Measurements from ENCODE around the gene HYCC2.
"Not testable (repeated sequence)": the region's sequence is repeated elsewhere in the genome, so short reads cannot be mapped to it uniquely, and the experiment has no call there.

Gene HYCC2

GRCh38 chr2:201072201-201072530 is 695 bp upstream of the HYCC2 start:
- DNase-seq (ENCODE audit: low read depth): no peak

GRCh38 chr2:201070948-201071478 is 458 bp downstream of the HYCC2 start:
- peak; percentile 50 for DNase-seq (ENCODE audit: low read depth)

- no peak for DNase-seq (ENCODE audit: low read depth)
Measured at GRCh38 chr2:201064797-201065329, 6.6 kb downstream of the HYCC2 start.

- not testable (repeated sequence) for DNase-seq (ENCODE audit: low read depth)
Measured at GRCh38 chr2:201063516-201063915, 8.0 kb downstream of the HYCC2 start.

GRCh38 chr2:201059961-201060755 is 11.3 kb downstream of the HYCC2 start:
- DNase-seq (ENCODE audit: low read depth): no peak

GRCh38 chr2:201058914-201059313 is 12.6 kb downstream of the HYCC2 start:
- no peak for DNase-seq (ENCODE audit: low read depth)

GRCh38 chr2:201057715-201058248 is 13.7 kb downstream of the HYCC2 start:
- DNase-seq (ENCODE audit: low read depth): no peak

- no peak for DNase-seq (ENCODE audit: low read depth)
Measured at GRCh38 chr2:201057087-201057521, 14.4 kb downstream of the HYCC2 start.

- no peak for DNase-seq (ENCODE audit: low read depth)
Measured at GRCh38 chr2:201049455-201049854, 22.0 kb downstream of the HYCC2 start.

- no peak for DNase-seq (ENCODE audit: low read depth)
Measured at GRCh38 chr2:201046881-201047280, 24.6 kb downstream of the HYCC2 start.

- DNase-seq (ENCODE audit: low read depth): not testable (repeated sequence)
Measured at GRCh38 chr2:201043050-201043449, 28.4 kb downstream of the HYCC2 start.

- not testable (repeated sequence) for DNase-seq (ENCODE audit: low read depth)
Measured at GRCh38 chr2:201042451-201042850, 29.0 kb downstream of the HYCC2 start.

- DNase-seq (ENCODE audit: low read depth): no peak
Measured at GRCh38 chr2:201040867-201041628, 30.4 kb downstream of the HYCC2 start.

GRCh38 chr2:201038855-201039254 is 32.6 kb downstream of the HYCC2 start:
- DNase-seq (ENCODE audit: low read depth): no peak

- DNase-seq (ENCODE audit: low read depth): not testable (repeated sequence)
Measured at GRCh38 chr2:201038361-201038760, 33.1 kb downstream of the HYCC2 start.

- DNase-seq (ENCODE audit: low read depth): not testable (repeated sequence)
Measured at GRCh38 chr2:201034355-201034754, 37.1 kb downstream of the HYCC2 start.

- DNase-seq (ENCODE audit: low read depth): no peak
Measured at GRCh38 chr2:201024518-201024917, 47.0 kb downstream of the HYCC2 start.

GRCh38 chr2:201021914-201022313 is 49.6 kb downstream of the HYCC2 start:
- DNase-seq (ENCODE audit: low read depth): no peak
